Coronary artery (tissue), 2 donors: Measurements from ENCODE around the gene ABCC10.

Source experiments
- DNase-seq: peaks from one replicate; pipeline ENCODE4 v3.0.0-alpha.2; 2017; ENCODE audit warnings: low spot score
- H3K27ac ChIP-seq, 2 donors: fragments of 200-600 bp; sonication (generic); one replicate each; pipeline ENCODE4 v1.5.1; 2016 to 2019
- H3K4me3 ChIP-seq: fragments of 200-600 bp; sonication (generic); 2 replicates; pipeline ENCODE4 v1.5.1; 2016; ENCODE audit warnings: mild to moderate bottlenecking, moderate library complexity
- CTCF ChIP-seq: fragments of 200-600 bp; sonication (generic); IDR thresholded peaks from one replicate; pipeline ENCODE4 v1.5.1; 2019; ENCODE audit warnings: antibody characterized with exemption

Gene ABCC10

GRCh38 chr6:43488667-43489276 lies 61.4 kb downstream of the ABCC10 start:
- TF ChIP-seq CTCF: no peak
- DNase-seq: no peak
- peak overlapping the region in 1 of 2 donors; percentile 24 for H3K27ac ChIP-seq
- H3K4me3 ChIP-seq: no peak overlapping the region

- DNase-seq: no peak
- peak overlapping the region in 1 of 2 donors; percentile 24 for H3K27ac ChIP-seq
- no peak for TF ChIP-seq CTCF
- no peak overlapping the region for H3K4me3 ChIP-seq
Measured at GRCh38 chr6:43489277-43490072, 62.1 kb downstream of the ABCC10 start.

GRCh38 chr6:43490523-43490939 lies 63.2 kb downstream of the ABCC10 start:
- no peak for TF ChIP-seq CTCF
- Histone ChIP-seq H3K4me3 (no peak overlapping the region), H3K27ac (no peak overlapping the region)
- DNase-seq: no peak

GRCh38 chr6:43491750-43492661 lies 64.7 kb downstream of the ABCC10 start:
- peak overlapping the region in 1 of 2 donors; percentile 26 for H3K27ac ChIP-seq
- H3K4me3 ChIP-seq: peak overlapping the region; percentile 33
- TF ChIP-seq CTCF: no peak
- no peak for DNase-seq

GRCh38 chr6:43492673-43493072 lies 65.3 kb downstream of the ABCC10 start:
- peak overlapping the region in 1 of 2 donors; percentile 26 for H3K27ac ChIP-seq
- no peak for DNase-seq
- no peak for TF ChIP-seq CTCF
- H3K4me3 ChIP-seq: peak overlapping the region; percentile 33

GRCh38 chr6:43493230-43493629 lies 65.9 kb downstream of the ABCC10 start:
- DNase-seq: no peak
- H3K27ac ChIP-seq: no peak overlapping the region
- H3K4me3 ChIP-seq: no peak overlapping the region
- TF ChIP-seq CTCF: no peak
